Fibroblast of villous mesenchyme (primary cell): ENCODE results near the gene AURKB. TPM values are rescaled to one million over a fixed set of nuclear protein-coding genes. Genes with fewer than 3 reads are reported as not detected.

Source experiments
- DNase-seq: peaks from one replicate; pipeline ENCODE4 v3.0.0-alpha.2; 2010; ENCODE audit warnings: low read depth
- H3K4me3 ChIP-seq: 2 replicates; pipeline ENCODE4 v1.5.1; 2011; ENCODE audit warnings: low read depth, mild to moderate bottlenecking, low read length
- total RNA-seq: library from RNA; depleted of rRNA; stranded (reverse); fragments of >200 nt; gene quantifications from 2 replicates; pipeline ENCODE4 v1.2.3, GENCODE V29; 2012
- TF ChIP-seq, protein P1 (sequence below): IDR thresholded peaks from 2 replicates; pipeline ENCODE4 v1.5.1; 2012; ENCODE audit warnings: low read depth, mild to moderate bottlenecking, low read length; ENCODE audit not compliant: insufficient read depth

AURKB gene
- total RNA-seq, 1 donor, result 19.0 TPM

DNA sequence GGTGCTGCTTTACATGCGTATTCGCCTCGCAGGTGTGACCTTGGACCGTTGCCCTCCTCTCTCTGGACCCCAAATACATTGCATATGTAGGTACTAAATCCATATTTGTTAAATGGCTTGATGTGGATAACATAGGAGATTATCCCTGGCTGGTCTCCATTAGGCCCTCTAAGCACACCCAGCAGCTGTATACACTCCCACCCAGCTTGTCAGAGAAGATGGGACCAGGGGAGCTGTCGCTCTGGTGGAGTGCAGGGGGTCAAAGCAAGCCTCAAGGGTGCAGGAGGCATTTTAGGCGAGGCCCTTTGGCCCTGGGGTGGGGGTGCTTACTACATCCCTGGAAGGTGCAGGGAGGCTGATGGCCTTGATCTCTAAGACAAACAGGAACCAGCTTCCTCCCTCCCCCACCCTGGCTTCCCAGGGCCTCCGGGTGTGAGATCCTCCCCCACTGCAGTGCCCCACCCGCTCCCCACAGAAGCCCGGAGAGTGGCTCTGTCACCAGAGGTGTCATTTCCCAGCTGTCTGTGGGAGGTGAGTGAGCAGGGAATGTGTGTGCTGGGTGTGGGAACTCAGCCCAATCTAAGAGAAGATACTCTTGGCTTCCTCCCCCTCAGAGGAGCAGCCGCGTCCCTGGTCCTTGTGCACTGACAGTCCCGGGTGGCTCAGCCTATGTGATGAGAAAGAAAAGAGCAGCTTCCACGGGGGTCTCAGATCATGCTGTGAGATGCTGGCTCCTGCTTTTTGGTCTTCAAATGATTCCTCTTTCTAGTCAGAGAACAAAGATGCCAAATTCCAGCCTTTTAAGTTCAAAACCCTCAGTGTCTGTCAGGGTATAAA, 46.2 kb downstream of the AURKB start:
- no peak overlapping the region for H3K4me3 ChIP-seq
- TF ChIP-seq, protein P1, sequence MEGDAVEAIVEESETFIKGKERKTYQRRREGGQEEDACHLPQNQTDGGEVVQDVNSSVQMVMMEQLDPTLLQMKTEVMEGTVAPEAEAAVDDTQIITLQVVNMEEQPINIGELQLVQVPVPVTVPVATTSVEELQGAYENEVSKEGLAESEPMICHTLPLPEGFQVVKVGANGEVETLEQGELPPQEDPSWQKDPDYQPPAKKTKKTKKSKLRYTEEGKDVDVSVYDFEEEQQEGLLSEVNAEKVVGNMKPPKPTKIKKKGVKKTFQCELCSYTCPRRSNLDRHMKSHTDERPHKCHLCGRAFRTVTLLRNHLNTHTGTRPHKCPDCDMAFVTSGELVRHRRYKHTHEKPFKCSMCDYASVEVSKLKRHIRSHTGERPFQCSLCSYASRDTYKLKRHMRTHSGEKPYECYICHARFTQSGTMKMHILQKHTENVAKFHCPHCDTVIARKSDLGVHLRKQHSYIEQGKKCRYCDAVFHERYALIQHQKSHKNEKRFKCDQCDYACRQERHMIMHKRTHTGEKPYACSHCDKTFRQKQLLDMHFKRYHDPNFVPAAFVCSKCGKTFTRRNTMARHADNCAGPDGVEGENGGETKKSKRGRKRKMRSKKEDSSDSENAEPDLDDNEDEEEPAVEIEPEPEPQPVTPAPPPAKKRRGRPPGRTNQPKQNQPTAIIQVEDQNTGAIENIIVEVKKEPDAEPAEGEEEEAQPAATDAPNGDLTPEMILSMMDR, result no peak

DNA sequence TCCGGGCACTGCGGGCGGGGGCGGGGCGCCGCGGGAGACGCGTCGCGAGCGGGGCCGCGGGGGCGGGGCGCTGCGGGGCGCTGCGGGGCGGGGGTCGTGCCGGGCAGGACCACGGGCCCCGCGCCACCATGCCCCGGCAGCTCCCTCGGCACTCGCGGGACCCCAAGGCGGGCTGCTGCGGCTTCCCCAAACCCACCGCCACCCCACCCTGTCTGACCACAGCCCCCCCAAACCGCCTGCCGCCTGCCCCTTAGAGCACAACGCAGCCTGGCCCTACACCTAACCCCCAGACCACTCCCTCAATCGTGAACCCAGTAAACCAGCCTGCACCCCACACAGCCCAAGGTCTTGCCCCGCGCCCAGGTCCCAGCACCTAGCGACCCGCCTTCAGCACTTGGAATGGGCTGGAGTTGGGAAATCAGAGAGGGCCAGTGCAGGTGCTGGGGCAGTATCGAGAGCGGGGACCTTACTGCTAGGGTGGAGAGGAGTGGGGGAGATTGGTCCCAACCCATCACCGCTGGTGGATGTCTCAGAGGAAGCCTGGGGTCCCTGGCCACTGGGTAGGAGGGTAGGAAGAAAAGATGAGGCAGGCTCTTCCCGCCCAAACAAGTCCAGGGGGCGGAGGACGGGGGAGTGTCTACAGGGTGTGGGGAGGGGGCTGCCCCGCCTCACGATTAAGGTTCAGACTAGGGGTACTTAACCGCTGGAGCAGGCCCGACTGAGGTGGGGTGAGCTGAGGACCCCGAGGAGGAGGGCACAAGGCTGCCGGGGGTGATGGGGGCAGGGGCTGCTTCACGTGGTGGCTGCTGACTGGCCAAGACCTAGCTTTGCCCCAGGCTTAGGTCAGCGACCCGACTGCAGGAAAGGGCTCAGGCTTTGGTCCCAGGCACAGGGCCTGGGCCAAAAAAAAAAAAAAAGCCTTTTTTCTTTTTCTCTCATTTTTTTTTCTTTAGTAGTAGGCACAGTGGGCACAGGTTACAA, 47.1 kb downstream of the AURKB start:
- TF ChIP-seq, protein P1, result no peak
- DNase-seq, result no peak
- peak overlapping the region; percentile 91 for H3K4me3 ChIP-seq

More for the DNA sequence above, 46.2 kb downstream of the AURKB start:
- peak; percentile 81 for DNase-seq

DNA sequence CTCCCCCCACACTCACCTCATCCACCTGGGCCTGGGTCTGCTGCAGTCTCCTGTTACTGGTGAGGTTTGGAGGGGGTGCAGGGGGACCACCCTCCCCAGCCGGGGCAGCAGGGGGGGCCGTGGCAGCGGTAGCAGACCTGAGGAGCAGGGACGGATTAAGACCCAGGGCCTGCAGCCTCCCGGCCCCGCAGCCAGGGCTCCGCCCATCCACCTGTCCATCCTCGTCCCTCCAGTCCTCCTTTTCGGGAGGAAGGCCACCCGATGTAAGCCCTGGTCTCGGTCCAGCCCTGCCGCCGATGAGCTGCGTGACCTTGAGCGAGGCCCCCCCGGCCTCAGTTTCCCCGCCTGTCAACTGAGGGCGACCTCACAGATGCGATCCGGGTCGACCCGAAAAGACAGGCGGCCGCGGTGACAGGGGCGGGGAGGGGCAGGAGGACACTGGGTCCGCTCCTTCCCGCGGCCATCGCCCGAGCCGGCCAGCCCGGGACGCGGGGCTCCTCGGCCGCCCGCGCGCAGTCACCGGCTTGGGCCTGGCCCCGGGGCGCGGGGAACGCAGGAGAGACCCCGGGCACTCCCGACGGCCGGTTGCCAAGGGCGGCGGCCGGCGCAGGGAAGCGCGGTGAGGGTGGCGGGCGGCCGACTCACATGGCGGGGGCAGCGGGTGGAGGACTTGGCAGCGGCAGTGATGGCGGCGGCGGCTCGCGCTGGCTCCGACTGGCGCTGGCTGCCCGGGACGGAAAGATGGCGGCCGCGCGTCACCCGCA, 48.0 kb downstream of the AURKB start, which contains the start of gene VAMP2:
Gene VAMP2 (minus strand): TSS at position 716 of the 764 bp plus-strand sequence. CDS start 69 bp downstream, at position 647.
- peak within 1 kb of the TSS; percentile 91 for H3K4me3 ChIP-seq
- TF ChIP-seq, protein P1, result no peak
- peak; percentile 64 for DNase-seq

DNA sequence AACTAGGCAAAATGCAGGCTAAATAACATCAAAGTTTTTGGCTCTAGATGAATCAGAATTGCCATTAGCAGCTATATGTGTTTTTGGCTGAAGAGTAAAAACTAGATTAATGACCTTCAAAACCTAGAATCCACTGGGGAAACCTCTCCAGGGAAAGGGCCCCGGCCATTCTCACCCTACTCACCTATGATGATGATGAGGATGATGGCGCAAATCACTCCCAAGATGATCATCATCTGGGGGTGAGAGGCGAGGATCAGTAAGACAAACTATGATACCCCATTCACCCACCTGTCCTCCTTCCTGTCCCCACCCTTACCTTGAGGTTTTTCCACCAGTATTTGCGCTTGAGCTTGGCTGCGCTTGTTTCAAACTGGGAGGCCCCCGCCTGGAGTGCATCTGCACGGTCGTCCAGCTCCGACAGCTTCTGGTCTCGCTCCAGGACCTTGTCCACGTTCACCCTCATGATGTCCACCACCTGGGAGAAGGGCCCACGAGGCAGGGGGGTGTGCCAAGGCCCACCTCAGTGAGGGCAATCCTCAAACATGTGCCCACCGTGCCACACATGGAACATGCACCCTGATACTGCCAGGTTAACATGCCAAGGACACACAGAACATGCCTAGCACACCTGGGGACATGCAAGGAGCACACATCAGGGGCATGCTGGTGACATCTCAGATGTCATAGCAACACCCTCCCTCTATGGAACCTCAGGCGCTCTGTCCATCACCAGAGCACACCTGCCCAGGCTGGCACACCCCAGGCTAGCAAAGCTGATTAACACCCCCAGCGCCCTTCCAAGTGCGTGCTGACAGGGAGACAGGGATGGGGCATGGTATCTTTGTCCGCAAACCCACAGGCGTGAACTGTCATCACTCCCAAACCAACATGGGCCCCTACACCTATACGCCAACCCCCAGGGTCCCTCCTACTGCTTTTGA, 48.8 kb downstream of the AURKB start:
- TF ChIP-seq, protein P1, result no peak
- H3K4me3 ChIP-seq, result peak overlapping the region; percentile 91
- no peak for DNase-seq

DNA sequence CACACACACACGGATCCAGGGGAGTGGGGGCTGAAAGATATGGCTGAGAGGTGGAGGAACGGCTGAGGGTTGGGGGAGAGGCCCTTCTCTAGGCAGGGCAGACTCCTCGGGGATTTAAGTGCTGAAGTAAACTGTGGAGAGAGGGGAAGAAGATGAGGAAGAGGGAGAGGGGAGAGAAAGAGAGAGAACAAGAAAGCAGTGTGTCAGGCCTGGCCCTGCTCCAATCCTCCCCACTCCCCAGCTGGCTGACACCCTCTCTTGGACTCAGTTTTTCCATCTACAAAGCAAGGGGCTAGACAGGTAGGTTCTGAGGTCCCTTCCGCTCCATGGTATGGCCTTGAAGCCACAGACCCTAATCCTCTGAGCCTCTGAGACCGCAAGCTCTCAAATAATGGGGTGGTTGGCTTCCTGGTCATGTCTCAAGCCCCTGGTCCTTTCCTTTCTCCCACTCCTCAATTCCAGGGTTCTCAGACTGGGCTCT, 49.6 kb downstream of the AURKB start:
- peak overlapping the region; percentile 12 for H3K4me3 ChIP-seq

More for the DNA sequence above, 49.6 kb downstream of the AURKB start:
- TF ChIP-seq, protein P1, result no peak
- no peak for DNase-seq
